ENCODE data around the gene HECTD4.
"Not testable (repeated sequence)": the region's sequence is repeated elsewhere in the genome, so short reads cannot be mapped to it uniquely, and the experiment has no call there.

HECTD4 gene

DNA sequence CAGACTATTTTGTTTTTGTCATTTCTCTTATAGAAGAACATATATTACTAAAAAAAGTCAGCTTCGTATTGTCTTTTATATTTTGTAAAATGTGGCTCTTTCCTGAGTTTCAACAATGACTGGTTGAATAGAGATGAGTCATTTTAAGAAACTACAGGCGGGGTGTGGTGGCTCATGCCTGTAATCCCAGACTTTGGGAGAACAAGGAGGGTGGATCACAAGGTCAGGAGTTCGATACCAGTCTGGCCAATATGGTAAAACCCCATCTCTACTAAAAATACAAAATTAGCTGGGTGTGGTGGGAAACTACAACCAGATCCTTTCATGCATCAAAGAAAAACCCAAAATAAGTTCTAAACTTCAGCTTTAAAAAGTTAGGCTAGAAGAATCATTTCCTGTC lies 28.8 kb downstream of the HECTD4 start:
- H4K20me1 ChIP-seq (ENCODE audit: insufficient read depth) = 0 out of 2 replicates have a peak, but pooled peaks cover 3% of the 10 kb centered on the region
- no peak overlapping the region for H3K4me3 ChIP-seq (IDR thresholded peaks at IDR 0.05; ENCODE audit: insufficient read depth, low read depth, low read length)
- TF ChIP-seq, protein P1, sequence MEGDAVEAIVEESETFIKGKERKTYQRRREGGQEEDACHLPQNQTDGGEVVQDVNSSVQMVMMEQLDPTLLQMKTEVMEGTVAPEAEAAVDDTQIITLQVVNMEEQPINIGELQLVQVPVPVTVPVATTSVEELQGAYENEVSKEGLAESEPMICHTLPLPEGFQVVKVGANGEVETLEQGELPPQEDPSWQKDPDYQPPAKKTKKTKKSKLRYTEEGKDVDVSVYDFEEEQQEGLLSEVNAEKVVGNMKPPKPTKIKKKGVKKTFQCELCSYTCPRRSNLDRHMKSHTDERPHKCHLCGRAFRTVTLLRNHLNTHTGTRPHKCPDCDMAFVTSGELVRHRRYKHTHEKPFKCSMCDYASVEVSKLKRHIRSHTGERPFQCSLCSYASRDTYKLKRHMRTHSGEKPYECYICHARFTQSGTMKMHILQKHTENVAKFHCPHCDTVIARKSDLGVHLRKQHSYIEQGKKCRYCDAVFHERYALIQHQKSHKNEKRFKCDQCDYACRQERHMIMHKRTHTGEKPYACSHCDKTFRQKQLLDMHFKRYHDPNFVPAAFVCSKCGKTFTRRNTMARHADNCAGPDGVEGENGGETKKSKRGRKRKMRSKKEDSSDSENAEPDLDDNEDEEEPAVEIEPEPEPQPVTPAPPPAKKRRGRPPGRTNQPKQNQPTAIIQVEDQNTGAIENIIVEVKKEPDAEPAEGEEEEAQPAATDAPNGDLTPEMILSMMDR (conservative IDR thresholded peaks at IDR 0.05; ENCODE audit: low read depth, low read length) = no peak
- no peaks in the 10 kb centered on the region for H3K27me3 ChIP-seq (ENCODE audit: insufficient read depth, low read depth)
- H3K36me3 ChIP-seq (ENCODE audit: insufficient read depth) = no peaks in the 10 kb centered on the region
- H3K9ac ChIP-seq = no peak overlapping the region
- H3K79me2 ChIP-seq (ENCODE audit: insufficient read depth, low read depth) = peaks cover 68% of the 10 kb centered on the region; the same call in 1 of the 2 replicates
- peak overlapping the region; percentile 48; the same call in 1 of the 2 replicates for H3K4me2 ChIP-seq
- peaks cover 70% of the 10 kb centered on the region for H3K4me1 ChIP-seq (ENCODE audit: low read depth, poor library complexity, severe bottlenecking)
- peak overlapping the region; percentile 20; the same call in 1 of the 2 replicates for H3K27ac ChIP-seq
- H2AFZ ChIP-seq (ENCODE audit: low read depth) = no peak overlapping the region

DNA sequence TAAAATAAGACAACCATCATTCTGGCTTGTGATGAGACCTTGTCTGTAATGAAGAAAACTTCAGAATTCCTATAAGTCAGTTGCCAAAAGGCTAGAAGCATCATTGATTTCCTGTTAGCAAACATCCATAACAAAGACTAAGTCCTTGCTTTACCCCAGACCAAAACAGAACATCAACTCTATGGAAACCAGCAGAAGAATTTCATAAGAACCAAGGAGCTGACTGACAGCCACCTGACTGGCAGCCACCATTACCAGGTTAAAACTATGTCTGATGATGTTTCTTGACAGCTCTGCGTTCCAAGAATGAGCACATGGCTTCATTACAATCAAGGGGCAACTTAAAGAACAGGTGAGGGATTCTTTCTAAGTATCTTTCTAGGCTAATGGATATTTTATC lies 29.3 kb downstream of the HECTD4 start:
- TF ChIP-seq, protein P1 (conservative IDR thresholded peaks at IDR 0.05; ENCODE audit: low read depth, low read length) = no peak
- no peaks in the 10 kb centered on the region for H3K27me3 ChIP-seq (ENCODE audit: insufficient read depth, low read depth)
- peaks cover 70% of the 10 kb centered on the region; the same call in 1 of the 2 replicates for H3K79me2 ChIP-seq (ENCODE audit: insufficient read depth, low read depth)
- H2AFZ ChIP-seq (ENCODE audit: low read depth) = no peak overlapping the region
- no peak overlapping the region for H3K4me2 ChIP-seq
- H3K27ac ChIP-seq = peak overlapping the region; percentile 20; the same call in 1 of the 2 replicates
- peaks cover 75% of the 10 kb centered on the region for H3K4me1 ChIP-seq (ENCODE audit: low read depth, poor library complexity, severe bottlenecking)
- 0 out of 2 replicates have a peak, but pooled peaks cover 3% of the 10 kb centered on the region for H4K20me1 ChIP-seq (ENCODE audit: insufficient read depth)
- H3K36me3 ChIP-seq (ENCODE audit: insufficient read depth) = no peaks in the 10 kb centered on the region
- H3K9ac ChIP-seq = no peak overlapping the region
- H3K4me3 ChIP-seq (IDR thresholded peaks at IDR 0.05; ENCODE audit: insufficient read depth, low read depth, low read length) = no peak overlapping the region

DNA sequence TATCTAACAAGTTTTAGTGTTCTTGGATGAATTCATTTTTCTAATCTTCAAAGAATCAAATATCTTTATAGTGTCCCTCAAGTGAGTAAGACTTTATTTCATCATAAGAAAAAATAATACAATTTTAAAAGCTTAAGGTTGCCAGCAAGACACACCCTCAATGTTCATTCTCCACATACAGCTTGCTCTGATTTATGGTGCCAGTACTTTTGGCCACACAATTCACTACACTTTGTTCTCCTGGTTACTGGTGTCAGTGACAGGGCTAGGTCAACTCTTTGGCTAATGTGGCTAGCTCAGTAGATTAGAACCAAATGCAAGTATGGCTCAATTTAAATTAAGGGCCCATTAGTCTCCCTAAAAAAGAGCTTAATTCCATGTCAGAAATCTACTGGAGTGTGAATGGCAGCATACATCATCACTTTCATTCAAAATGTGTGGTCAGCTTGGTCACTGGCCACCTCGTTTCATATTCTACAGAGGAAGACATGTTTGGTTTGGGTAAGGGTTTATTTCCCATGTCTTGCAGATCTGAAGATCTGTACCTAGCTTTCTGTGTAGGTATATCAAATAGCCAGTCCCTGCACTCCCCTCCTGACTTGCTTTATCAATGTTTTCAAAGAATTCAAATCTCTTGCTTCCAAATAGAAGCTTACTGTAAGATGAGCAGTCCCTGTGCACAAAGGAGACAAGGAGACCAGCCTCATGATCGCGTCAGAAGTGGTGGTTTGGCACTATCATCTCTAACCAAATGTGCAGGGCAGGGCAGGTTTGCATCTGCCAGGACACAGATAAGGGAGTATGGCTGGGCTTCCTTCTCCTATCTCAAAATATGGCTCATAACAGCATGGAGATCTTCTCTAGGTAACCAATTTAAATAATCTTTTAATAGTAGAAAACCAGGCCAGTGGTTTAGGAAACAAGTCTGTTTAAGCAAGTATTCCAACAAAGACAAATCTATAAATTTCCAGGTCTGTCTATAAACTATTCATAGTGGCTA lies 31.3 kb downstream of the HECTD4 start:
- Histone ChIP-seq H2AFZ (ENCODE audit: low read depth) (no peak overlapping the region), H3K4me1 (ENCODE audit: low read depth, poor library complexity, severe bottlenecking) (peaks cover 95% of the 10 kb centered on the region), H3K27me3 (ENCODE audit: insufficient read depth, low read depth) (no peaks in the 10 kb centered on the region), H4K20me1 (ENCODE audit: insufficient read depth) (no peaks in the 10 kb centered on the region), H3K9ac (no peak overlapping the region), H3K27ac (peak overlapping the region; percentile 53), H3K79me2 (ENCODE audit: insufficient read depth, low read depth) (peaks cover 67% of the 10 kb centered on the region), H3K4me3 (IDR thresholded peaks at IDR 0.05; ENCODE audit: insufficient read depth, low read depth, low read length) (no peak overlapping the region), H3K4me2 (peak overlapping the region; percentile 39), H3K36me3 (ENCODE audit: insufficient read depth) (no peaks in the 10 kb centered on the region)
- TF ChIP-seq, protein P1 (conservative IDR thresholded peaks at IDR 0.05; ENCODE audit: low read depth, low read length) = no peak

DNA sequence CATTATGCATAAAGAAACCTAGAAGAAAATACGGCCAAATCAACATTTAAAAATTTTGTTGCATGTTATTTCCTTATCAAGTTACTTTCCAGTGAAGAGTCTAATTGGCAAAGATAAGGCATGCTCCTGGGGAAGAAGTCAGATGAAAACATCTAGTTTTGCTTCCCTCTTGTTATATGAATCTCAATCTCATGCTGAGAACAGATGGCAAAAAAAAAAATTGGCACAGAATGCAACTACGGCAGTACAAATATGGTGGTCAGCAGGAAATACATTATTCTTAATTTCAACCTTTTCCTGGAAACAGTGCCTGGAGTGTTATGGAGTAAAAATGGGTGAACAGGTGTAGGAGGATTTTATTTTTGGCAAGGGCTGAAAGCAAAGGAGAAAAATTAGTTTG lies 32.8 kb downstream of the HECTD4 start:
- Histone ChIP-seq H3K4me2 (peak overlapping the region; percentile 39; the same call in 1 of the 2 replicates), H3K27ac (peak overlapping the region; percentile 22; the same call in 1 of the 2 replicates), H3K9ac (no peak overlapping the region), H3K36me3 (ENCODE audit: insufficient read depth) (no peaks in the 10 kb centered on the region), H3K4me3 (IDR thresholded peaks at IDR 0.05; ENCODE audit: insufficient read depth, low read depth, low read length) (no peak overlapping the region), H3K27me3 (ENCODE audit: insufficient read depth, low read depth) (no peaks in the 10 kb centered on the region), H4K20me1 (ENCODE audit: insufficient read depth) (no peaks in the 10 kb centered on the region), H3K79me2 (ENCODE audit: insufficient read depth, low read depth) (peaks cover 71% of the 10 kb centered on the region), H3K4me1 (ENCODE audit: low read depth, poor library complexity, severe bottlenecking) (peaks cover 100% of the 10 kb centered on the region), H2AFZ (ENCODE audit: low read depth) (no peak overlapping the region)
- TF ChIP-seq, protein P1 (conservative IDR thresholded peaks at IDR 0.05; ENCODE audit: low read depth, low read length) = no peak

DNA sequence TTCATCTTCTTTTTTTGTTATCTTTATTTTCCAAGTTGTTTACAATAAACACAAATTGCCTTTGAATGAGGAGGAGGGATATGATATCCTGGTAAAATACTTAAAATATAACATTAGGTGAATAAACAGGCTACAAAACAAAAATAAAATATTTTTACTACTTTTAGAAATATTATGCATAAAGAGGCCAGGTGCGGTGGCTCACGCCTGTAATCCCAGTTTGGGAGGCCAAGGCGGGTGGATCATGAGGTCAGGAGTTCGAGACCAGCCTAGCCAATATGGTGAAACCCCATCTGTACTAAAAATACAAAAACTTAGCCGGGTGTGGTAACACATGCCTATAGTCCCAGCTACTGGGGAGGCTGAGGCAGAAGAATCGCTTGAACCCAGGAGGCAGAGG lies 33.3 kb downstream of the HECTD4 start:
- H4K20me1 ChIP-seq (ENCODE audit: insufficient read depth); H3K9ac ChIP-seq; H2AFZ ChIP-seq (ENCODE audit: low read depth); H3K4me3 ChIP-seq (IDR thresholded peaks at IDR 0.05; ENCODE audit: insufficient read depth, low read depth, low read length); H3K36me3 ChIP-seq (ENCODE audit: insufficient read depth); H3K27me3 ChIP-seq (ENCODE audit: insufficient read depth, low read depth): not testable (repeated sequence)
- peak overlapping the region; percentile 62; the same call in 1 of the 2 replicates for H3K4me2 ChIP-seq
- H3K4me1 ChIP-seq (ENCODE audit: low read depth, poor library complexity, severe bottlenecking) = peaks cover 100% of the 10 kb centered on the region
- peak overlapping the region; percentile 86; the same call in 1 of the 2 replicates for H3K27ac ChIP-seq
- peaks cover 70% of the 10 kb centered on the region for H3K79me2 ChIP-seq (ENCODE audit: insufficient read depth, low read depth)

All from KMS-11 (cell line).